Esophagus squamous epithelium (tissue), 4 donors: ENCODE measurements around the gene SLC2A4.

Experiments
- POLR2A ChIP-seq, 4 donors: fragments of 450-650 bp; IDR thresholded peaks; one replicate each; pipeline ENCODE4 v1.6.1; 2017; ENCODE audit warnings: antibody characterized with exemption in 4 of 4, mild to moderate bottlenecking in 4 of 4, moderate library complexity in 3 of 4
- TF ChIP-seq, protein P1 (sequence below), 6 experiments: fragments of 450-650 bp in 4 of 6; fragments of 200-600 bp in 2 of 6; sonication (generic) in 2 of 6; IDR thresholded peaks; one replicate each; pipeline ENCODE4 v1.5.1; 2016 to 2019; ENCODE audit warnings: antibody characterized with exemption in 6 of 6, mild to moderate bottlenecking in 4 of 6, moderate library complexity in 4 of 6

- TF ChIP-seq, protein P1, sequence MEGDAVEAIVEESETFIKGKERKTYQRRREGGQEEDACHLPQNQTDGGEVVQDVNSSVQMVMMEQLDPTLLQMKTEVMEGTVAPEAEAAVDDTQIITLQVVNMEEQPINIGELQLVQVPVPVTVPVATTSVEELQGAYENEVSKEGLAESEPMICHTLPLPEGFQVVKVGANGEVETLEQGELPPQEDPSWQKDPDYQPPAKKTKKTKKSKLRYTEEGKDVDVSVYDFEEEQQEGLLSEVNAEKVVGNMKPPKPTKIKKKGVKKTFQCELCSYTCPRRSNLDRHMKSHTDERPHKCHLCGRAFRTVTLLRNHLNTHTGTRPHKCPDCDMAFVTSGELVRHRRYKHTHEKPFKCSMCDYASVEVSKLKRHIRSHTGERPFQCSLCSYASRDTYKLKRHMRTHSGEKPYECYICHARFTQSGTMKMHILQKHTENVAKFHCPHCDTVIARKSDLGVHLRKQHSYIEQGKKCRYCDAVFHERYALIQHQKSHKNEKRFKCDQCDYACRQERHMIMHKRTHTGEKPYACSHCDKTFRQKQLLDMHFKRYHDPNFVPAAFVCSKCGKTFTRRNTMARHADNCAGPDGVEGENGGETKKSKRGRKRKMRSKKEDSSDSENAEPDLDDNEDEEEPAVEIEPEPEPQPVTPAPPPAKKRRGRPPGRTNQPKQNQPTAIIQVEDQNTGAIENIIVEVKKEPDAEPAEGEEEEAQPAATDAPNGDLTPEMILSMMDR (IDR thresholded peaks at IDR 0.05) = no peak
- TF ChIP-seq POLR2A (IDR thresholded peaks at IDR 0.05) = peak in 1 of 4 donors; percentile 33
Observed at GRCh38 chr17:7260651-7261378, 20.7 kb upstream of the SLC2A4 start.
